Bronchial epithelial cell (primary cell): ENCODE results near the gene ZNF646. TPM values are rescaled to one million over a fixed set of nuclear protein-coding genes. Genes with fewer than 3 reads are reported as not detected.

Experiments used
- DNase-seq: peaks from one replicate; pipeline ENCODE4 v3.0.0-alpha.2; 2010; ENCODE audit warnings: low read depth
- FAIRE-seq: peaks from 2 replicates; lab custom pipeline; 2011; peaks lifted over from hg19 to GRCh38; lab: Jason Lieb, UNC
- H3K27me3 ChIP-seq: 2 replicates; pipeline ENCODE4 v1.5.1; 2011; ENCODE audit warnings: low read length; ENCODE audit not compliant: control insufficient read depth, insufficient read depth
- H3K36me3 ChIP-seq: 2 replicates; pipeline ENCODE4 v1.5.1; 2011; ENCODE audit warnings: low read length; ENCODE audit not compliant: control insufficient read depth, insufficient read depth
- H3K4me3 ChIP-seq: 2 replicates; pipeline ENCODE4 v1.5.1; 2011; ENCODE audit warnings: mild to moderate bottlenecking, low read depth, low read length, control low read depth
- total RNA-seq: library from RNA; depleted of rRNA; stranded (reverse); fragments of >200 nt; gene quantifications from 2 replicates; pipeline ENCODE4 v1.2.1, GENCODE V29; 2014
- TF ChIP-seq, protein P1 (sequence below): IDR thresholded peaks from 2 replicates; pipeline ENCODE4 v1.5.1; 2011; ENCODE audit warnings: mild to moderate bottlenecking, moderate library complexity, low read length, control low read depth, inconsistent platforms; ENCODE audit not compliant: insufficient read depth, severe bottlenecking

The ZNF646 gene
- total RNA-seq, 1 donor from 2014 or later: 6.3 TPM

DNA sequence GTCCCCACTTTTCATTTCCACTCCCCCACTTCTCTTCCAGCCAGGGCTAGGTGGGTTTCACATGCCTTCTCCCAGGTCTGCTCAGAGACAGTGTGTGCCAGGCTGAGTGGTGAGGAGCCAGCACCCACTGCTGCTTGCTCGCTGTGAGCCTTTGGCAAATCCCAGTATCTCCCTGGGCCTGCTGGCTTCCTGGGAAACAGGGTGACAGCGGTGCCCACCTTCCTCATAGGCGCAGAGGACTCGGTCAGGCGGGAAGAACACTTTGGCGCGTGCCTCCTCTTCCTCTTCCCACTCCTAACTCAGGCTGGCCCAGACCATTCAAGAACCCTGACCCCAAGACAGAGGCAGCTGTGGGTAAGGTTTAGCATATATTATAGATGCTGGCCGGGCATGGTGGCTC, 15.0 kb downstream of the ZNF646 start:
- peaks cover 6% of the 10 kb centered on the region for H3K36me3 ChIP-seq
- TF ChIP-seq, protein P1, sequence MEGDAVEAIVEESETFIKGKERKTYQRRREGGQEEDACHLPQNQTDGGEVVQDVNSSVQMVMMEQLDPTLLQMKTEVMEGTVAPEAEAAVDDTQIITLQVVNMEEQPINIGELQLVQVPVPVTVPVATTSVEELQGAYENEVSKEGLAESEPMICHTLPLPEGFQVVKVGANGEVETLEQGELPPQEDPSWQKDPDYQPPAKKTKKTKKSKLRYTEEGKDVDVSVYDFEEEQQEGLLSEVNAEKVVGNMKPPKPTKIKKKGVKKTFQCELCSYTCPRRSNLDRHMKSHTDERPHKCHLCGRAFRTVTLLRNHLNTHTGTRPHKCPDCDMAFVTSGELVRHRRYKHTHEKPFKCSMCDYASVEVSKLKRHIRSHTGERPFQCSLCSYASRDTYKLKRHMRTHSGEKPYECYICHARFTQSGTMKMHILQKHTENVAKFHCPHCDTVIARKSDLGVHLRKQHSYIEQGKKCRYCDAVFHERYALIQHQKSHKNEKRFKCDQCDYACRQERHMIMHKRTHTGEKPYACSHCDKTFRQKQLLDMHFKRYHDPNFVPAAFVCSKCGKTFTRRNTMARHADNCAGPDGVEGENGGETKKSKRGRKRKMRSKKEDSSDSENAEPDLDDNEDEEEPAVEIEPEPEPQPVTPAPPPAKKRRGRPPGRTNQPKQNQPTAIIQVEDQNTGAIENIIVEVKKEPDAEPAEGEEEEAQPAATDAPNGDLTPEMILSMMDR: no peak
- H3K27me3 ChIP-seq: no peaks in the 10 kb centered on the region
- H3K4me3 ChIP-seq: no peak overlapping the region
- DNase-seq (no peak), FAIRE-seq (no peak)

DNA sequence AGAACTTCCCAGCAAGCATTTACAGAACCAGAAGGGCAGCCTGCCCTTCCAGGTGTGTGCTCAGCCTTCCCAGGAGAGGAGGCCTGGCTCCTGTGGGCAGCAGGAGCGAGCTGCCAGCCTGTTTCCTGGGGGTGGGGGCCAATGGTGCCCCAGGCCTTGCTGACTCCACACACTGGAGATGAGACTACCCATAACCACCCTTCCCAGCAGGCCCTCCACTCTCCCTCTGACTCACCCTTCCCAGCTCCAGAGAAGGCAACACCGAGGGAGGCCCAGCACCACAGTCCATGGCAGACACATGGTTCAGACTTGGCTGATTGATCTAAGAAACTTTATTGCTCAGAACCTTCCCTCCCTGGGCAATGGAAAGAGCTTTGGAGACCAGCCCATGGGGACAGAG, 16.3 kb downstream of the ZNF646 start:
- Histone ChIP-seq H3K36me3 (peaks cover 5% of the 10 kb centered on the region), H3K27me3 (no peaks in the 10 kb centered on the region), H3K4me3 (no peak overlapping the region)
- DNase-seq (peak; percentile 18), FAIRE-seq (no peak)
- TF ChIP-seq, protein P1: no peak

DNA sequence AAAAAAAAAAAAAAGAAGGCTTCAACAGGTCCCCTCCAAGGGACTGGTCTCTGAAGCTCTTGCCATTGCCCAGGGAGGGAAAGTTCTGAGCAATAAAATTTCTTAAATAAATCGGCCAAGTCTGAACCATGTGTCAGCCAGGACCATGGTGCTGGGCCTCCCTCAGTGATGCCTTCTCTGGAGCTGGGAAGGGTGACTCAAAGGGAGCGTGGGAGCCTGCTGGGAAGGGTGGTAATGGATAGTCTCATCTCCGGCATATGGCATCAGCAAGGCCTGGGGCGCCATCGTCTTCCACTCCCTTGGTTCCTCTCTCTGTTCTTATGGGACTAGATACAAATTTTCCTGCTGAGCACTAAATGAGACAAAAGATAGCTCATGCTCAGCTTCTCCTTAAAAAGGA, 18.1 kb downstream of the ZNF646 start:
- Histone ChIP-seq H3K27me3 (no peaks in the 10 kb centered on the region), H3K4me3 (no peak overlapping the region), H3K36me3 (peaks cover 5% of the 10 kb centered on the region)
- DNase-seq: no peak
- no peak for FAIRE-seq
- TF ChIP-seq, protein P1: no peak

DNA sequence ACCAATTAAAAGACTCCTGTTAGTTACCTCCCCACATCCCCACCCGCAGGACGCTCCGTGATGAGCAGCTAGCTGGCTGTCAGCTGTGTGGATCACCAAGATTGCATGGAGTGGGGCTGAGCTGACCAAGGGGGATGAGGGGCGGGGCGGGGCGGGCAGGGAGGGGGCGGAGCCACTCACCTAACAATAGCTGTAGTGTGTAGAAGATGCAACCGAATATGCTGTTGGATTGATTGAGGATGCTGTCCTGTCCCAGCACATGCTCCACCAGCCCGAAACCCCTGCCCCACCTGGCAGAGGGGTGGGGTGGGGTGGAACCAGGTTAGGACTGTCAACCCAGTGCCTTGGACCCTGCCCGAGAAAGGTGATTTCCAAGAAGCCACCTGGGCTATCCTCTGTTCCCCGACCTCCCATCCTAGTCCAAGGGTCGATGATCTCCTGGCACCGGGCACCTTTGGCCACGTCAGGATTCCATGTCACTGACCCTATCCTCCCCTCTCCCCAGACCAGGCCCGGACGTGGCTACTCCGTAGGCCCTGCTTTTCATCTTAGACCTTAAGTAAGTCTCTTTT, 19.0 kb downstream of the ZNF646 start:
- TF ChIP-seq, protein P1: no peak
- no peak for FAIRE-seq
- H3K36me3 ChIP-seq: peaks cover 5% of the 10 kb centered on the region
- H3K4me3 ChIP-seq: peak overlapping the region; percentile 5
- no peaks in the 10 kb centered on the region for H3K27me3 ChIP-seq
- DNase-seq: no peak

DNA sequence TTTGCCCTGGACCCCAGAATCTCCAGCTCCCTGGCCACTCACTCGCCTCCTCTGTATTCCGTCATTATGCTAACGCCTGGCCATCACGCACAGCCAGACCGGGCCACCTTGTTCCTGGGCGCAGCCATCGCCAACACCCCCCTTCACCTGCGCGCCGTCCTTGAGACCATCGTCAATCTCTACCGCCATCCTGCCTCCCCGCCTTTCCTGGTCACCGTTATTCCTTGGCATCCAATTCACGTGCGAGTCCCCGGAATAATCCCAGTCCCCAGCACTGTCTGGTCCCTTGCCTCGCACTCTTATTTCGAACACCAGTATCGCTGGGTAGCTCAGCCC, 19.8 kb downstream of the ZNF646 start:
- H3K4me3 ChIP-seq: peak overlapping the region; percentile 77

More for the DNA sequence above, 19.8 kb downstream of the ZNF646 start:
- TF ChIP-seq, protein P1: no peak
- no peak for DNase-seq
- peaks cover 5% of the 10 kb centered on the region for H3K36me3 ChIP-seq
- FAIRE-seq: no peak
- H3K27me3 ChIP-seq: no peaks in the 10 kb centered on the region
